Glutamatergic neuron (in vitro differentiated cells): ENCODE measurements around the gene GPR26. TPM values are rescaled to one million over a fixed set of nuclear protein-coding genes. Genes with fewer than 3 reads are reported as not detected.

Source experiments
- DNase-seq: peaks from one replicate; pipeline ENCODE4 v3.0.0; 2022
- H3K27ac Mint-ChIP-seq: one replicate; pipeline ENCODE4 v1.8.0; 2020; ENCODE audit warnings: mild to moderate bottlenecking, mixed read lengths, inconsistent platforms; ENCODE audit not compliant: unreplicated experiment
- H3K27me3 Mint-ChIP-seq: one replicate; pipeline ENCODE4 v1.8.0; 2020; ENCODE audit warnings: mild to moderate bottlenecking, moderate library complexity, mixed read lengths, inconsistent platforms; ENCODE audit not compliant: unreplicated experiment
- H3K36me3 Mint-ChIP-seq: one replicate; pipeline ENCODE4 v1.8.0; 2020; ENCODE audit warnings: mild to moderate bottlenecking, mixed read lengths, inconsistent platforms; ENCODE audit not compliant: unreplicated experiment
- H3K4me1 Mint-ChIP-seq: one replicate; pipeline ENCODE4 v1.8.0; 2020; ENCODE audit warnings: mild to moderate bottlenecking, low read depth, mixed read lengths, inconsistent platforms; ENCODE audit not compliant: unreplicated experiment
- H3K4me3 Mint-ChIP-seq: one replicate; pipeline ENCODE4 v1.8.0; 2020; ENCODE audit warnings: mild to moderate bottlenecking, mixed read lengths, inconsistent platforms; ENCODE audit not compliant: unreplicated experiment
- H3K9me3 Mint-ChIP-seq: one replicate; pipeline ENCODE4 v1.8.0; 2020; ENCODE audit warnings: mild to moderate bottlenecking, moderate library complexity, mixed read lengths, inconsistent platforms; ENCODE audit not compliant: unreplicated experiment
- CTCF ChIP-seq: fragments of 200-600 bp; sonication (generic); IDR thresholded peaks from one replicate; pipeline ENCODE4 v1.5.0; 2021; ENCODE audit not compliant: partially characterized antibody, unreplicated experiment
- total RNA-seq: library from RNA; stranded (reverse); fragmentation: NEBNext Ultra II Directional; extraction: Animal tissue kit (Norgen Biotek cat#: 25700); gene quantifications from one replicate; pipeline ENCODE4 v1.2.1, GENCODE V29; 2021; ENCODE audit not compliant: unreplicated experiment

Gene GPR26
- total RNA-seq, 1 donor from 2014 or later = 0.10 TPM

- Mint-ChIP-seq H3K4me3 (no peak overlapping the region), H3K9me3 (no peaks in the 10 kb centered on the region), H3K36me3 (no peaks in the 10 kb centered on the region), H3K4me1 (peaks cover 2% of the 10 kb centered on the region), H3K27me3 (peaks cover 1% of the 10 kb centered on the region), H3K27ac (no peak overlapping the region)
- no peak for TF ChIP-seq CTCF
- DNase-seq = no peak
Observed at GRCh38 chr10:123643315-123643714, 22.8 kb upstream of the GPR26 start.

- Mint-ChIP-seq H3K27ac (no peak overlapping the region), H3K4me1 (peaks cover 5% of the 10 kb centered on the region), H3K27me3 (peaks cover 1% of the 10 kb centered on the region), H3K36me3 (no peaks in the 10 kb centered on the region), H3K4me3 (no peak overlapping the region), H3K9me3 (no peaks in the 10 kb centered on the region)
- DNase-seq = no peak
- TF ChIP-seq CTCF = no peak
Observed at GRCh38 chr10:123645016-123645415, 21.1 kb upstream of the GPR26 start.

GRCh38 chr10:123645615-123646014 is 20.5 kb upstream of the GPR26 start:
- H3K4me3 Mint-ChIP-seq = no peak overlapping the region
- no peak for DNase-seq
- peaks cover 5% of the 10 kb centered on the region for H3K4me1 Mint-ChIP-seq
- no peak for TF ChIP-seq CTCF
- no peaks in the 10 kb centered on the region for H3K9me3 Mint-ChIP-seq
- H3K27ac Mint-ChIP-seq = no peak overlapping the region
- no peaks in the 10 kb centered on the region for H3K36me3 Mint-ChIP-seq
- H3K27me3 Mint-ChIP-seq = no peaks in the 10 kb centered on the region

GRCh38 chr10:123648595-123648994 is 17.6 kb upstream of the GPR26 start:
- Mint-ChIP-seq H3K9me3 (no peaks in the 10 kb centered on the region), H3K4me3 (no peak overlapping the region), H3K36me3 (no peaks in the 10 kb centered on the region), H3K27me3 (peaks cover 1% of the 10 kb centered on the region), H3K4me1 (peaks cover 5% of the 10 kb centered on the region), H3K27ac (no peak overlapping the region)
- DNase-seq = no peak
- TF ChIP-seq CTCF = no peak

GRCh38 chr10:123649676-123650075 is 16.5 kb upstream of the GPR26 start:
- TF ChIP-seq CTCF = no peak
- Mint-ChIP-seq H3K27me3 (peaks cover 1% of the 10 kb centered on the region), H3K9me3 (no peaks in the 10 kb centered on the region), H3K27ac (no peak overlapping the region), H3K36me3 (no peaks in the 10 kb centered on the region), H3K4me3 (no peak overlapping the region), H3K4me1 (peaks cover 5% of the 10 kb centered on the region)
- DNase-seq = no peak
